CD4-positive, alpha-beta memory T cell (primary cell): ENCODE measurements around the gene POLR1C. TPM values are rescaled to one million over a fixed set of nuclear protein-coding genes. Genes with fewer than 3 reads are reported as not detected.
"Not testable (repeated sequence)": the region's sequence is repeated elsewhere in the genome, so short reads cannot be mapped to it uniquely, and the experiment has no call there.

Experiments
- CTCF ChIA-PET: fragments of 350-600 bp; sonication (Branson Sonifier 250); formaldehyde crosslinking; loops from one replicate; lab custom pipeline; 2021; ENCODE audit warnings: inconsistent platforms; ENCODE audit not compliant: partially characterized antibody; lab: Charles Lee
- POLR2A ChIA-PET: fragments of 350-600 bp; sonication (Branson Sonifier 250); formaldehyde crosslinking; loops from one replicate; lab custom pipeline; 2021; ENCODE audit not compliant: partially characterized antibody; lab: Charles Lee
- DNase-seq, 5 donors: peaks; one replicate each; pipeline versions ENCODE4 v3.0.0 to v3.0.0-alpha.2; 2020 to 2022; ENCODE audit warnings: mixed read lengths in 1 of 5
- H3K27ac ChIP-seq: one replicate; pipeline ENCODE4 v1.7.0; 2013; ENCODE audit warnings: low read depth, low read length
- H3K27me3 ChIP-seq: 2 replicates; pipeline ENCODE4 v1.7.0; 2013; ENCODE audit warnings: mild to moderate bottlenecking, low read length, moderate library complexity; ENCODE audit not compliant: insufficient read depth
- H3K36me3 ChIP-seq: 2 replicates; pipeline ENCODE4 v1.7.0; 2013; ENCODE audit warnings: mild to moderate bottlenecking, low read length, moderate library complexity; ENCODE audit not compliant: insufficient read depth
- H3K4me1 ChIP-seq: 2 replicates; pipeline ENCODE4 v1.7.0; 2013; ENCODE audit warnings: mild to moderate bottlenecking, low read length, moderate library complexity; ENCODE audit not compliant: insufficient read depth
- H3K4me3 ChIP-seq, 2 donors: one replicate each; pipeline ENCODE4 v1.7.0; 2013; ENCODE audit warnings: low read length in 2 of 2, mild to moderate bottlenecking in 1 of 2
- H3K9me3 ChIP-seq, 2 donors: one replicate each; pipeline ENCODE4 v1.7.0; 2013; ENCODE audit warnings: low read length in 2 of 2, control low read depth in 1 of 2; ENCODE audit not compliant: control insufficient read depth in 1 of 2
- H3K27ac Mint-ChIP-seq, 7 donors: one replicate each; pipeline ENCODE4 v1.8.0; 2020 to 2021; ENCODE audit warnings: mixed read lengths in 7 of 7, mild to moderate bottlenecking in 6 of 7, inconsistent platforms in 3 of 7, moderate library complexity in 3 of 7
- H3K27me3 Mint-ChIP-seq, 2 donors: one replicate each; pipeline ENCODE4 v1.8.0; 2020 to 2021; ENCODE audit warnings: mixed read lengths in 2 of 2
- H3K36me3 Mint-ChIP-seq, 2 donors: one replicate each; pipeline ENCODE4 v1.8.0; 2020 to 2021; ENCODE audit warnings: mixed read lengths in 2 of 2, inconsistent platforms in 1 of 2, mild to moderate bottlenecking in 1 of 2
- H3K4me1 Mint-ChIP-seq, 4 donors: one replicate each; pipeline ENCODE4 v1.8.0; 2020 to 2021; ENCODE audit warnings: mixed read lengths in 4 of 4, mild to moderate bottlenecking in 1 of 4
- H3K4me3 Mint-ChIP-seq, 8 donors: one replicate each; pipeline ENCODE4 v1.8.0; 2020 to 2021; ENCODE audit warnings: mixed read lengths in 8 of 8, mild to moderate bottlenecking in 7 of 8, moderate library complexity in 6 of 8, inconsistent platforms in 3 of 8
- H3K9me3 Mint-ChIP-seq, 8 donors: one replicate each; pipeline ENCODE4 v1.8.0; 2020 to 2021; ENCODE audit warnings: mixed read lengths in 8 of 8, mild to moderate bottlenecking in 5 of 8, inconsistent platforms in 3 of 8, moderate library complexity in 1 of 8
- intact Hi-C: fragments of 100-400 bp; cut with micrococcal nuclease; formaldehyde crosslinking; loops from one replicate; pipeline ENCODE4 v1.15.1; 2023
- polyA plus RNA-seq, 2 donors: library from polyadenylated mRNA; unstranded; fragments of 300-500 nt; fragmentation: Illumina TruSeq; gene quantifications; one replicate each; pipeline ENCODE4 v1.2.3, GENCODE V29; 2021
- total RNA-seq, 2 experiments: library from RNA; stranded (reverse); gene quantifications; one replicate each; pipeline ENCODE4 v1.2.3, GENCODE V29; 2021

Gene POLR1C
- total and polyA plus RNA-seq, 4 experiments from 2014 or later, result 14.4 to 47.7 (median 32.2) TPM

DNA sequence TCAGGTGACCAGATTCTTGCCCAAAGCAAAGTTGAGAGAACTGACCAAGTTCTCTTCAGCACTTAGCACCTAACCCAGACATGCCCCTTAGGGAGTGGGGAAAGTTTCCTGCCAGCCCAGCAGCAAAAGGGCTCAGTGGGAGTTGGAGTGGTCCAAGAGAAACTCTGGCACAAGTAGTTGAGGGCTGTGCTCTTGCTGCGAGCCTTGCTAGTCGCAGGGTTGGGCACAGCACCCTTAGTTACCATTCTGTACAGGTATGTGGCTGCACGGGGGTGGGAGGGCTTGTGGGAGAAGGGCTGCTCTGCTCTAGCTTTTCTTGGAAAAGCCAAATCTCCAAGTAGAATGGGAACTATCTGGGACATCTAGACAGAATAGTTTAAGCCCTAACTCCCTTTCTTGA is 6.4 kb downstream of the POLR1C start:
- Histone ChIP-seq H3K27me3 (no peaks in the 10 kb centered on the region), H3K9me3 (no peaks in the 10 kb centered on the region), H3K4me1 (peaks cover 11% of the 10 kb centered on the region), H3K4me3 (no peak overlapping the region), H3K27ac (no peak overlapping the region), H3K36me3 (peaks cover 81% of the 10 kb centered on the region)
- no peaks in the 10 kb centered on the region for H3K27me3 Mint-ChIP-seq
- no peaks in the 10 kb centered on the region for H3K9me3 Mint-ChIP-seq
- H3K4me3 Mint-ChIP-seq, result no peak overlapping the region
- CTCF ChIA-PET, result no interaction called here
- no peak for DNase-seq
- POLR2A ChIA-PET, result no interaction called here
- peaks cover 48 to 85% of the 10 kb centered on the region in 2 donors for H3K36me3 Mint-ChIP-seq
- H3K4me1 Mint-ChIP-seq, result peaks cover 0 to 2% (median under 1%) of the 10 kb centered on the region in 4 donors
- H3K27ac Mint-ChIP-seq, result peak overlapping the region in 1 of 7 donors; percentile 8
- intact Hi-C loops, result no loop called here

DNA sequence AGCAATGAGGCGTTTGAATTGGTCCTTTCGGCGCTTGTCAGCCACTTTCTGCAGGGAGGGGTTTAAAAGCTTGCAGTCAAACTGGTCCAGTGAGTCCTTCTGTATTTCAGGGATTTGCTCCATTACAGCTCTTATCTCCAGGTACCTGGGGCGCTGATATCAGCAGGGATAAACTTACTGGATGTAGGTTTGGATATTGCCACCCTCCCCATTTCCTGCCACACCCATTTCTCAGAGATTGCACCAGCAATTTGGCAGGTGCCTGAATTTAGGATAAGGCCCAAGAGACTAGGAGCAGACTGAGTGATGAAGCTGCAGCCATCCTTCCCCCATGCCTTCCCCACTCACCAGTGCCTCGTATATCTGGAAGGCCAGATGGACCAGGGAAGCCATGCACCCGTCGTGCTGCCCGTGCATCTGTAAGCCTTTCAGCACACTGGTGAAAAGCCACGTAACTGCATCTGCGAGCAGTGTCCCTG is 7.6 kb downstream of the POLR1C start:
- Histone ChIP-seq H3K9me3 (no peaks in the 10 kb centered on the region), H3K4me3 (no peak overlapping the region), H3K27me3 (no peaks in the 10 kb centered on the region), H3K36me3 (peaks cover 84% of the 10 kb centered on the region), H3K27ac (no peak overlapping the region), H3K4me1 (no peaks in the 10 kb centered on the region)
- DNase-seq, result no peak
- Mint-ChIP-seq H3K27ac (no peak overlapping the region), H3K36me3 (peaks cover 51 to 93% of the 10 kb centered on the region in 2 donors), H3K27me3 (no peaks in the 10 kb centered on the region), H3K4me1 (peaks cover 0 to 2% (median under 1%) of the 10 kb centered on the region in 4 donors), H3K4me3 (no peak overlapping the region), H3K9me3 (no peaks in the 10 kb centered on the region)
- CTCF ChIA-PET, result interaction anchor here (0.6 to 1.2 kb wide), 3 partner anchors 18 to 593 kb away, joined by 3 to 5 read pairs (median 4); no protein-coding TSS in a partner anchor
- intact Hi-C loops, result no loop called here
- POLR2A ChIA-PET, result interaction anchor here (0.9 to 3.0 kb wide), 2 partner anchors 8 to 69 kb away, joined by 4 to 14 read pairs; partner anchors contain the start of genes DLK2, POLR1C and YIPF3

DNA sequence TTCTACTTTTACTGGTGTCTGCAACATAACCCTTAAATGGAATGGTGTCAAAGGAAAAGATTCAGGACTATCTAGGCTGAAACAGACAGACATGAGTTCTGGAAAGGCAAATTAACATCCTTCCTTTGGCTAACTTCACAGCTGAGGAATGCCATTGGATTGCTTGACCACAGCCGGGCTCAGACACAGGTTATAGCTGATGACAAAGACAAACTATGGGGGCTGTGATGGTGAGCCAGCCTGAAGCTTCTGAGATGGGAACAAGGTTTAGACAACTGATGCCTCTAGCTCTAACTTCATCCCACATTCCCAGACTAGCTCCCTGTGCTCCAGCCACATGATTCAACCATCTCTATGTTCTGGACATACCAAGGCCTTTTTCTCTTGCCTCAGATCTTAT is 15.3 kb downstream of the POLR1C start:
- peaks cover 37% of the 10 kb centered on the region for H3K36me3 ChIP-seq
- Mint-ChIP-seq H3K4me3 (no peak overlapping the region), H3K9me3 (no peaks in the 10 kb centered on the region), H3K27me3 (no peaks in the 10 kb centered on the region), H3K36me3 (peaks cover 35 to 56% of the 10 kb centered on the region in 2 donors), H3K27ac (peak overlapping the region in 4 of 7 donors; percentile 41 to 66 (median 58)), H3K4me1 (peaks cover 0 to 2% (median 0%) of the 10 kb centered on the region in 4 donors)
- no peak overlapping the region for H3K27ac ChIP-seq
- ChIA-PET CTCF (no interaction called here), POLR2A (interaction anchor here (0.9 to 1.6 kb wide), 2 partner anchors 10 to 15 kb away, joined by 3 to 5 read pairs; partner anchors contain the start of genes POLR1C and YIPF3)
- intact Hi-C loops, result no loop called here
- H3K9me3 ChIP-seq, result no peaks in the 10 kb centered on the region
- H3K27me3 ChIP-seq, result no peaks in the 10 kb centered on the region
- no peaks in the 10 kb centered on the region for H3K4me1 ChIP-seq
- H3K4me3 ChIP-seq, result no peak overlapping the region
- no peak for DNase-seq

DNA sequence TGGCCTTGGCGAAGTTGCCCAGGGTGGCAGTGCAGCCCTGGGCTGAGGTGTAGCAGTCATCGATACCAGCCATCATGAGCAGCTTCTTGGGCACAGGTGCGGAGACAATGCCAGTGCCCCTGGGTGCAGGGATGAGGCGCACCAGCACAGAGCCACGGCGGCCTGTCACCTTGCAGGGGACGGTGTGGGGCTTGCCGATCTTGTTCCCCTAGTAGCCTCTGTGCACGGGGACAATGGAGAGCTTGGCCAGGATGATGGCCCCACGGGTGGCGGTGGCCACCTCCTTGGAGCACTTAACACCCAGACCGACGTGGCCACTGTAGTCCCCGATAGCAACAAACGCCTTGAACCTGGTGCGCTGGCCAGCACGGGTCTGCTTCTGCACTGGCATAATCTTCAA is 22.1 kb downstream of the POLR1C start:
- peaks cover 27 to 39% of the 10 kb centered on the region in 2 donors for H3K36me3 Mint-ChIP-seq
- CTCF ChIA-PET, POLR2A ChIA-PET, H3K9me3 Mint-ChIP-seq, H3K4me3 Mint-ChIP-seq, H3K4me3 ChIP-seq, intact Hi-C loops, H3K27ac Mint-ChIP-seq, H3K4me1 ChIP-seq, H3K4me1 Mint-ChIP-seq, H3K9me3 ChIP-seq, H3K27ac ChIP-seq, H3K27me3 Mint-ChIP-seq, DNase-seq, H3K27me3 ChIP-seq: not testable (repeated sequence)
- H3K36me3 ChIP-seq, result peaks cover 17% of the 10 kb centered on the region

DNA sequence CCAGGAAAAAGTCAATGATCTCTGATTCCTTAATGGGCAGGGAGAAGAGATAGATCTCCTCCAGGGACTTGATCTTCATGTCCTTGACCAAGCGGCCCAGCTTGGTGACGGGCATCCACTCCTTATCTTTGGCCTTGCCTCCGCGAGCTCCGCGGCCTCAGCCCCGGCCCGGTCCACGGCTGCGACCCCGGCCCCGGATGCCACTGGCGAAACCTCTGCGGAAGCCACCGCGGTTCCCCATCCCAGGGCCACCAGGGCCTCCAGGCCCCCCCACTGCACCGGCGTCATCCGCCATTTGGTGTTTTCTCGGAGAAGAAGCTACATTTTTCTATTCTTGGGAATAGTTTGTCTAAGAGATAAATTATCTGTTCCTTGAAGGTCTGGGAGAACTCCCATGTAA is 22.5 kb downstream of the POLR1C start:
- H3K36me3 ChIP-seq, result peaks cover 18% of the 10 kb centered on the region
- H3K4me1 Mint-ChIP-seq, POLR2A ChIA-PET, CTCF ChIA-PET, H3K27ac ChIP-seq, intact Hi-C loops, H3K9me3 Mint-ChIP-seq, H3K4me3 ChIP-seq, H3K9me3 ChIP-seq, H3K27me3 ChIP-seq, H3K27ac Mint-ChIP-seq, H3K4me1 ChIP-seq, DNase-seq, H3K27me3 Mint-ChIP-seq, H3K4me3 Mint-ChIP-seq: not testable (repeated sequence)
- H3K36me3 Mint-ChIP-seq, result peaks cover 27 to 39% of the 10 kb centered on the region in 2 donors

DNA sequence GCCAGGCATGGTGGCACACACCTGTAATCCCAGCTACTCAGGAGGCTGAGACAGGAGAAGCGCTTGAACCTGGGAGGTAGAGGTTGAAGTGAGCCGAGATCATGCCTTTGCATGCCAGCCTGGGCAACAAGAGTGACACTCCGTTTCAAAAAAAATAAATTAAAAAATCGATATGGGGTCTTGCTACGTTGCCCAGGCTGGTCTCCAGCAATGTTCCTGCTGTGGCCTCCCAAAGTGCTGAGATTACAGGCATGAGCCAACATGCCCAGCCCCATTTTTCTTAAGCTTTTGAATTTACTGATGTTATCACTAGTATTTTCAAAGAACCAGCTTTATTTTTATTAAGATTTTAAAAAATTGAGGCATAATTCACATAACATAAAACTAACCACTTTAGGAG is 23.6 kb downstream of the POLR1C start:
- DNase-seq, result no peak
- peaks cover 0 to 3% (median 2%) of the 10 kb centered on the region in 4 donors for H3K4me1 Mint-ChIP-seq
- Histone ChIP-seq H3K4me1 (no peaks in the 10 kb centered on the region), H3K4me3 (no peak overlapping the region), H3K27me3 (no peaks in the 10 kb centered on the region), H3K36me3 (peaks cover 24% of the 10 kb centered on the region), H3K27ac (no peak overlapping the region), H3K9me3 (no peaks in the 10 kb centered on the region)
- H3K9me3 Mint-ChIP-seq, result no peaks in the 10 kb centered on the region
- ChIA-PET POLR2A (no interaction called here), CTCF (no interaction called here)
- intact Hi-C loops, result no loop called here
- peaks cover 27 to 41% of the 10 kb centered on the region in 2 donors for H3K36me3 Mint-ChIP-seq
- H3K4me3 Mint-ChIP-seq, result no peak overlapping the region
- H3K27ac Mint-ChIP-seq, result no peak overlapping the region
- H3K27me3 Mint-ChIP-seq, result no peaks in the 10 kb centered on the region

DNA sequence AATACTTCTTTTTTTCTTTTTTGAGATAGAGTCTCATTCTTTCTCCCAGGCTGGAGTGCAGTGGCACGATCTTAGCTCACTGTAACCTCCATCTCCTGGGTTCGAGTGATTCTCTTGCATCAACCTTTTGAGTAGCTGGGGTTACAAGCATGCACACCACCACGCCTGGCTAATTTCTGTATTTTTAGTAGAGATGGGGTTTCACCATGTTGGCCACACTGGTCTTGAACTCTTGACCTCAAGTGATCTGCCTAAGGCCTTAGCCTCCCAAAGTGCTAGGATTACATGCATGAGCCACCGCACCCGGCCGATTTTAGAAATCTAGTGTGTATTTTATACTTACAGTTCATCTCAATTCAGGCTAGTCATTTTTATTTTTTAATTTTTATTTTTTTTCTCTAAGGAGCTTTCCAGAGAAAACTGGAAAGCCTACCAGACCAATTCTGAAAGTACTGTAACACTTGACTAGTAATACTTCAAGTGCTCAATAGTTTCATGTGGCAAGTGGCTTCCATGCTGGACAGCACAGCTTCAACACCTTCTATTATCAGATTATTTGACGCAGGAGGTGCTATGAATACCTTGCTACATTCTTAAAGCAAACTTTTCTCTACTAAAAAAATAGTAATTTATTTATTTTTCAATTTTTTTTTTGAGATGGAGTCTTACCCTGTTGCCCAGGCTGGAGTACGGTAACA is 25.0 kb downstream of the POLR1C start:
- peaks cover 36% of the 10 kb centered on the region for H3K36me3 ChIP-seq
- Mint-ChIP-seq H3K27me3 (no peaks in the 10 kb centered on the region), H3K4me3 (no peak overlapping the region), H3K9me3 (no peaks in the 10 kb centered on the region), H3K4me1 (peaks cover 0 to 3% (median 2%) of the 10 kb centered on the region in 4 donors), H3K36me3 (peaks cover 39 to 55% of the 10 kb centered on the region in 2 donors), H3K27ac (no peak overlapping the region)
- intact Hi-C loops, result no loop called here
- no peak overlapping the region for H3K27ac ChIP-seq
- ChIA-PET POLR2A (no interaction called here), CTCF (interaction anchor here (0.7 kb wide), 1 partner anchor 35 kb away, joined by 3 read pairs; no protein-coding TSS in a partner anchor)
- DNase-seq, result no peak
- no peaks in the 10 kb centered on the region for H3K9me3 ChIP-seq
- H3K4me1 ChIP-seq, result no peaks in the 10 kb centered on the region
- no peaks in the 10 kb centered on the region for H3K27me3 ChIP-seq
- no peak overlapping the region for H3K4me3 ChIP-seq
